Measurements from ENCODE around the gene C19orf81. TPM values are rescaled to one million over a fixed set of nuclear protein-coding genes. Genes with fewer than 3 reads are reported as not detected.

The C19orf81 gene
- total and polyA plus RNA-seq, 2 donors (not counting 3 experiments of a cell fraction or from before 2014, with no cell fraction given) = 0.79 to 2.5 TPM

- Histone ChIP-seq H3K36me3 (ENCODE audit: control insufficient read depth in 2 of 2, extremely low read depth in 1 of 2, insufficient read depth in 2 of 2, low read length in 2 of 2) (no peaks in the 10 kb centered on the region), H3K27me3 (ENCODE audit: control insufficient read depth in 2 of 2, insufficient read depth in 2 of 2, low read length in 2 of 2) (peaks cover 3 to 8% of the 10 kb centered on the region in 2 experiments), H3K27ac (ENCODE audit: insufficient read depth, low read depth, low read length) (no peak overlapping the region), H3K4me1 (ENCODE audit: control insufficient read depth, extremely low read depth, insufficient read depth, low read length) (no peaks in the 10 kb centered on the region), H3K9me1 (replicated peaks; ENCODE audit: control insufficient read depth, extremely low read depth, insufficient read depth, low read length) (no peaks in the 10 kb centered on the region), H3K79me2 (ENCODE audit: control insufficient read depth, insufficient read depth, low read length) (no peaks in the 10 kb centered on the region), H3K9me3 (replicated peaks; ENCODE audit: control insufficient read depth, insufficient read depth, low read length) (no peaks in the 10 kb centered on the region), H3K4me3 (replicated peaks in 1 of 3; ENCODE audit: insufficient read depth in 1 of 3, low read depth in 1 of 3, low read length in 3 of 3) (no peak overlapping the region), H2AFZ (ENCODE audit: low read depth, low read length) (no peak overlapping the region), H3K9ac (replicated peaks; ENCODE audit: extremely low read depth, insufficient read depth, low read length) (no peak overlapping the region), H4K20me1 (replicated peaks; ENCODE audit: control insufficient read depth, extremely low read depth, insufficient read depth, low read length) (no peaks in the 10 kb centered on the region), H3K4me2 (ENCODE audit: insufficient read depth, low read length) (no peak overlapping the region)
- no TSS peak for BruUV-seq (replicated peaks)
- ChIA-PET POLR2A (no interaction called here), CTCF (no interaction called here)
- no peak for TF ChIP-seq POLR2AphosphoS5 (IDR thresholded peaks at IDR 0.05; ENCODE audit: insufficient read depth, low read depth, low read length)
- TF ChIP-seq JUN (IDR thresholded peaks at IDR 0.05; ENCODE audit: borderline replicate concordance, insufficient read depth, insufficient read length, low read depth) = no peak
- no peak for TF ChIP-seq POLR2A (IDR thresholded peaks at IDR 0.05; ENCODE audit: low read depth, low read length)
- TF ChIP-seq CTCF (IDR thresholded peaks at IDR 0.05; ENCODE audit: extremely low read depth in 1 of 2, insufficient read depth in 1 of 2, low read depth in 1 of 2, low read length in 2 of 2) = no peak
- no peak for TF ChIP-seq MYC (IDR thresholded peaks at IDR 0.05; ENCODE audit: low read depth, low read length)
- TF ChIP-seq MAX (IDR thresholded peaks at IDR 0.05; ENCODE audit: insufficient read depth, insufficient read length) = no peak
- TF ChIP-seq EZH2 (IDR thresholded peaks at IDR 0.05; ENCODE audit: borderline replicate concordance, low read depth, low read length, severe bottlenecking) = no peak
- no peak for TF ChIP-seq FOS (IDR thresholded peaks at IDR 0.05; ENCODE audit: borderline replicate concordance, insufficient read depth, low read length)
- no peak for TF ChIP-seq GATA2 (IDR thresholded peaks at IDR 0.05; ENCODE audit: insufficient read depth, insufficient read length, low read depth, low read length)
- no peak for DNase-seq (ENCODE audit: low read depth, low spot score)
- intact Hi-C loops (cut with micrococcal nuclease) (no loop called here), dilution Hi-C loops (cut with MboI; ENCODE audit: extremely low pct_ligation_motif_present, low sequenced_read_pairs) (no loop called here)
- FAIRE-seq = no peak
Measured at GRCh38 chr19:50633359-50633758, 15.9 kb upstream of the C19orf81 start.

Data from endothelial cell of umbilical vein (primary cell).